ENCODE measurements around the gene GDF11. TPM values are rescaled to one million over a fixed set of nuclear protein-coding genes. Genes with fewer than 3 reads are reported as not detected.

GDF11 gene
- total and polyA plus RNA-seq, 2 donors from 2014 or later, result 3.4 to 6.2 TPM

DNA sequence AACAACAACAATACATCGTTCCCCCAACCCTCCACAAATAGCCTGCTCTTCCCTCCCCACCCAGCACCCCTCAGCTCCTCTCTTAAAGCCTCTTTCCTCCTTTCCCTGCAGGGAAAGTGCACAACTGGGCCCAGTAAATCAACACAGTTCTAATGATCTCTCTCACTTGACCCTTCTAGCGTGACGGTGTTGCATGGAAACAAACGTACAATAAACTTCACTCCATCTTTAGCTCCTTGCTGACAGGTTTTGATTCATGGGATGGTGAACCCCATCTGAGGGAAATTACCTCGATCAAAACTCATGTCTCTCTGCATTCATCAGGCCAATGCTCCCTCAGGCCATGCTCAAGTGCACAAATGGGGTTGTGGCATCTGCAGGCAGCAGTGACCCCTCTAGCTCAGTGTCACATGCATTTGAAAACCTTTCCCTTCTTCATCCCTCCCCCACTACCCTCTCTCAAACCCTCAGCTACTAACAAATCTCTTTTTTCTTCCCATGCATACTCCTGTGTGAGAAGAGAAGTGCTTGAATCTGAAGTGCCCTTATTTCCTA is 22.9 kb downstream of the GDF11 start:
- Histone ChIP-seq H3K36me3 (ENCODE audit: control insufficient read depth in 2 of 3, insufficient read depth in 3 of 3, low read length in 3 of 3) (peaks cover 0 to 3% (median 0%) of the 10 kb centered on the region in 3 donors), H3K4me1 (ENCODE audit: control insufficient read depth in 2 of 3, insufficient read depth in 2 of 3, low read depth in 1 of 3, low read length in 3 of 3) (peaks cover 0 to 6% (median 2%) of the 10 kb centered on the region in 3 donors), H3K9me3 (ENCODE audit: control insufficient read depth in 2 of 3, insufficient read depth in 1 of 3, low read length in 3 of 3) (no peaks in the 10 kb centered on the region), H3K27ac (ENCODE audit: low read depth in 2 of 2, low read length in 2 of 2) (no peak overlapping the region), H3K27me3 (ENCODE audit: control insufficient read depth, insufficient read depth, low read length) (no peaks in the 10 kb centered on the region), H3K9ac (ENCODE audit: low read length in 3 of 3) (no peak overlapping the region), H3K4me3 (ENCODE audit: low read length in 3 of 3) (no peak overlapping the region)
- intact Hi-C loops (cut with DNase I), result no loop called here
- no peak for FAIRE-seq
- TF ChIP-seq CTCF (IDR thresholded peaks at IDR 0.05; ENCODE audit: borderline replicate concordance, extremely low read depth, insufficient read depth), result no peak
- DNase-seq, result peak in 4 of 5 donors; percentile 51 to 86 (median 65)

GRCh38 chr12:55767156-55767555 is 24.2 kb downstream of the GDF11 start:
- FAIRE-seq, result no peak
- intact Hi-C loops (cut with DNase I), result no loop called here
- H3K36me3 ChIP-seq (ENCODE audit: control insufficient read depth in 2 of 3, insufficient read depth in 3 of 3, low read length in 3 of 3), result peaks cover 3 to 8% (median 6%) of the 10 kb centered on the region in 3 donors

GRCh38 chr12:55771736-55772135 is 28.8 kb downstream of the GDF11 start:
- no peak for FAIRE-seq
- no peak overlapping the region for H3K9ac ChIP-seq (ENCODE audit: low read length in 3 of 3)
- intact Hi-C loops (cut with DNase I), result no loop called here

More at GRCh38 chr12:55767156-55767555, 24.2 kb downstream of the GDF11 start:
- Histone ChIP-seq H3K4me3 (ENCODE audit: low read length in 3 of 3) (no peak overlapping the region), H3K4me1 (ENCODE audit: control insufficient read depth in 2 of 3, insufficient read depth in 2 of 3, low read depth in 1 of 3, low read length in 3 of 3) (peaks cover 0 to 6% (median 2%) of the 10 kb centered on the region in 3 donors), H3K9me3 (ENCODE audit: control insufficient read depth in 2 of 3, insufficient read depth in 1 of 3, low read length in 3 of 3) (no peaks in the 10 kb centered on the region), H3K27ac (ENCODE audit: low read depth in 2 of 2, low read length in 2 of 2) (no peak overlapping the region), H3K9ac (ENCODE audit: low read length in 3 of 3) (no peak overlapping the region), H3K27me3 (ENCODE audit: control insufficient read depth, insufficient read depth, low read length) (no peaks in the 10 kb centered on the region)
- no peak for DNase-seq
- no peak for TF ChIP-seq CTCF (IDR thresholded peaks at IDR 0.05; ENCODE audit: borderline replicate concordance, extremely low read depth, insufficient read depth)

More at GRCh38 chr12:55771736-55772135, 28.8 kb downstream of the GDF11 start:
- Histone ChIP-seq H3K4me1 (ENCODE audit: control insufficient read depth in 2 of 3, insufficient read depth in 2 of 3, low read depth in 1 of 3, low read length in 3 of 3) (no peaks in the 10 kb centered on the region), H3K27ac (ENCODE audit: low read depth in 2 of 2, low read length in 2 of 2) (no peak overlapping the region), H3K4me3 (ENCODE audit: low read length in 3 of 3) (no peak overlapping the region), H3K27me3 (ENCODE audit: control insufficient read depth, insufficient read depth, low read length) (no peaks in the 10 kb centered on the region), H3K9me3 (ENCODE audit: control insufficient read depth in 2 of 3, insufficient read depth in 1 of 3, low read length in 3 of 3) (no peaks in the 10 kb centered on the region), H3K36me3 (ENCODE audit: control insufficient read depth in 2 of 3, insufficient read depth in 3 of 3, low read length in 3 of 3) (peaks cover 3 to 9% (median 6%) of the 10 kb centered on the region in 3 donors)
- DNase-seq, result no peak
- no peak for TF ChIP-seq CTCF (IDR thresholded peaks at IDR 0.05; ENCODE audit: borderline replicate concordance, extremely low read depth, insufficient read depth)

Measured in kidney (tissue), 14 donors.